ENCODE measurements around the gene RIPOR3.
"Not testable (repeated sequence)": the region's sequence is repeated elsewhere in the genome, so short reads cannot be mapped to it uniquely, and the experiment has no call there.

RIPOR3 gene

GRCh38 chr20:50699688-50700087, 8.3 kb upstream of the RIPOR3 start:
- peaks cover 28% of the 10 kb centered on the region for H3K4me1 Mint-ChIP-seq
- peaks cover 23% of the 10 kb centered on the region for H3K27me3 Mint-ChIP-seq (ENCODE audit: low read depth)
- H3K9me3 Mint-ChIP-seq: no peaks in the 10 kb centered on the region
- no peaks in the 10 kb centered on the region for H3K36me3 Mint-ChIP-seq (ENCODE audit: low read depth)
- TF ChIP-seq, protein P1, sequence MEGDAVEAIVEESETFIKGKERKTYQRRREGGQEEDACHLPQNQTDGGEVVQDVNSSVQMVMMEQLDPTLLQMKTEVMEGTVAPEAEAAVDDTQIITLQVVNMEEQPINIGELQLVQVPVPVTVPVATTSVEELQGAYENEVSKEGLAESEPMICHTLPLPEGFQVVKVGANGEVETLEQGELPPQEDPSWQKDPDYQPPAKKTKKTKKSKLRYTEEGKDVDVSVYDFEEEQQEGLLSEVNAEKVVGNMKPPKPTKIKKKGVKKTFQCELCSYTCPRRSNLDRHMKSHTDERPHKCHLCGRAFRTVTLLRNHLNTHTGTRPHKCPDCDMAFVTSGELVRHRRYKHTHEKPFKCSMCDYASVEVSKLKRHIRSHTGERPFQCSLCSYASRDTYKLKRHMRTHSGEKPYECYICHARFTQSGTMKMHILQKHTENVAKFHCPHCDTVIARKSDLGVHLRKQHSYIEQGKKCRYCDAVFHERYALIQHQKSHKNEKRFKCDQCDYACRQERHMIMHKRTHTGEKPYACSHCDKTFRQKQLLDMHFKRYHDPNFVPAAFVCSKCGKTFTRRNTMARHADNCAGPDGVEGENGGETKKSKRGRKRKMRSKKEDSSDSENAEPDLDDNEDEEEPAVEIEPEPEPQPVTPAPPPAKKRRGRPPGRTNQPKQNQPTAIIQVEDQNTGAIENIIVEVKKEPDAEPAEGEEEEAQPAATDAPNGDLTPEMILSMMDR (IDR thresholded peaks at IDR 0.05; ENCODE audit: unreplicated experiment in 3 of 3): no peak
- H3K4me3 Mint-ChIP-seq: no peak overlapping the region
- H3K27ac Mint-ChIP-seq: no peak overlapping the region

- not testable (repeated sequence) for H3K4me3 Mint-ChIP-seq; H3K9me3 Mint-ChIP-seq; H3K36me3 Mint-ChIP-seq (ENCODE audit: low read depth)
Observed at GRCh38 chr20:50698255-50698654, 6.9 kb upstream of the RIPOR3 start.

DNA sequence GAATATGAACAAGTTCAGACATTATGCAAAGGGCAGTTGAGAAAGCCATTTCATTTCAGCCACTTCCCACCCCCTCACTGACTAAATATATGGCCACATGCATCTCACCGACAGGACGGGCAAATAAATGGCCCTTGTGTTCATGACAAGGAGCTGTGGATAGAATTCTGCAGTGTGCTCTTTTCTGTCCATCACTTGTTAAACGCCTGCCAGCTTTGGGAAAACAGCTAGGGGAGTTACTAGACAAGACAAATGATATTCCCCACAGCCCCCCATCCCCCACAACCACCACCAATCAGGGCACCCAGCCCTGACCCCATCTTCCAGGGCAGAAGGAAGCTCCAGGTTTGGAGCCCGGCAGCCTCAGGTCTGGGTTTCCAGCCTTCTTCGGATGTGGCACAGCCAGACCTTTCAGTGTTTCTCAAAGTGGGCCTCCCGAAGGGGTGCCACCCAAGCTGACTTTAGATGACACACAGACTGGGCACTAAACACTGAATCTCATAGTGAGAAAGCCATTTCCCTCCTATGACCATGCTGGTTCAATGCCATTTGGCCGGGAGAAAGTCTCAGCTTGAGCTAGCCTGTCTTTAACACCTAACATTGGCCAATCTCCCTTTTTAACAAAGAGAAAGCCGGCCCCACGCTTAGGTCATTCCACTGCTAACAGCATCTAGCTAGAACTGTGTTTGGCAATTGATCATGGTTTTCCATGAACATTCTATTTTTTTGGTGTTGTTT, 4.0 kb upstream of the RIPOR3 start:
- H3K4me3 Mint-ChIP-seq: no peak overlapping the region
- TF ChIP-seq, protein P1 (IDR thresholded peaks at IDR 0.05; ENCODE audit: unreplicated experiment in 3 of 3): no peak
- peak overlapping the region; percentile 35 to 70 (median 52) for H3K27ac Mint-ChIP-seq
- peaks cover 35% of the 10 kb centered on the region for H3K4me1 Mint-ChIP-seq
- peaks cover 32% of the 10 kb centered on the region for H3K27me3 Mint-ChIP-seq (ENCODE audit: low read depth)
- no peaks in the 10 kb centered on the region for H3K36me3 Mint-ChIP-seq (ENCODE audit: low read depth)
- H3K9me3 Mint-ChIP-seq: no peaks in the 10 kb centered on the region

More at GRCh38 chr20:50698255-50698654, 6.9 kb upstream of the RIPOR3 start:
- Mint-ChIP-seq H3K4me1 (peaks cover 31% of the 10 kb centered on the region), H3K27me3 (ENCODE audit: low read depth) (peaks cover 22% of the 10 kb centered on the region)
- not testable (repeated sequence) for H3K27ac Mint-ChIP-seq

GRCh38 chr20:50694379-50695134, 3.2 kb upstream of the RIPOR3 start:
- H3K36me3 Mint-ChIP-seq (ENCODE audit: low read depth): no peaks in the 10 kb centered on the region
- peaks cover 29% of the 10 kb centered on the region for H3K27me3 Mint-ChIP-seq (ENCODE audit: low read depth)
- no peak overlapping the region for H3K4me3 Mint-ChIP-seq
- peaks cover 41% of the 10 kb centered on the region for H3K4me1 Mint-ChIP-seq
- H3K9me3 Mint-ChIP-seq: no peaks in the 10 kb centered on the region
- TF ChIP-seq, protein P1 (IDR thresholded peaks at IDR 0.05; ENCODE audit: unreplicated experiment in 3 of 3): no peak
- peak overlapping the region; percentile 35 to 70 (median 52) for H3K27ac Mint-ChIP-seq

DNA sequence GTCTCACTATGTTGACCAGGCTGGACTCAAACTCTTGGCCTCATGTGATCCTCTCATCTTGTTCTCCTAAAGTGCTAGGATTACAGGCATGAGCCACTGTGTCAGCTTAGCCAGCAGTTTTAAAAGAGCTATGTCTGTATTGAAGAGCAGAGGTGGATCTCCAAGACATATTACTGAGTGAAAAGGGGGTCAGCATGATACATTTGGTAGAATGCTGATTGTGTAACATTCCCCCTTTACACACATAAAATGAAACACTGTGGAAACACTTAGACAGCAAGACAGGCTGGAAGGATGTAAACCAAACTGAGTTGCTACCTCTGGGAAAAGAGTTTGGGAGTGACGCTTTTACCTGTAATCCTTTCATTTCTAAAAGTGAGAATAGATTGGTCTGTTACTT, 1.7 kb upstream of the RIPOR3 start:
- Mint-ChIP-seq H3K27me3 (ENCODE audit: low read depth) (peaks cover 26% of the 10 kb centered on the region), H3K4me3 (no peak overlapping the region), H3K4me1 (peaks cover 41% of the 10 kb centered on the region), H3K36me3 (ENCODE audit: low read depth) (no peaks in the 10 kb centered on the region), H3K9me3 (no peaks in the 10 kb centered on the region), H3K27ac (no peak overlapping the region)
- TF ChIP-seq, protein P1 (IDR thresholded peaks at IDR 0.05; ENCODE audit: unreplicated experiment in 3 of 3): no peak

GRCh38 chr20:50692552-50692933, 1.2 kb upstream of the RIPOR3 start:
- H3K27ac Mint-ChIP-seq: peak overlapping the region; percentile 10 to 75 (median 40)
- peaks cover 41% of the 10 kb centered on the region for H3K4me1 Mint-ChIP-seq
- H3K9me3 Mint-ChIP-seq: no peaks in the 10 kb centered on the region
- H3K27me3 Mint-ChIP-seq (ENCODE audit: low read depth): peaks cover 26% of the 10 kb centered on the region
- TF ChIP-seq, protein P1 (IDR thresholded peaks at IDR 0.05; ENCODE audit: unreplicated experiment in 3 of 3): no peak
- H3K36me3 Mint-ChIP-seq (ENCODE audit: low read depth): no peaks in the 10 kb centered on the region
- peak overlapping the region in 2 of 3 experiments; percentile 59 to 66 for H3K4me3 Mint-ChIP-seq
